ENCODE data around the gene TLCD5.

GRCh38 chr11:120324932-120325810 is at the start of gene TLCD5:
- TF ChIP-seq POLR2A (IDR thresholded peaks at IDR 0.05), result peak in 1 of 2 donors; percentile 55
- TF ChIP-seq, protein P1, sequence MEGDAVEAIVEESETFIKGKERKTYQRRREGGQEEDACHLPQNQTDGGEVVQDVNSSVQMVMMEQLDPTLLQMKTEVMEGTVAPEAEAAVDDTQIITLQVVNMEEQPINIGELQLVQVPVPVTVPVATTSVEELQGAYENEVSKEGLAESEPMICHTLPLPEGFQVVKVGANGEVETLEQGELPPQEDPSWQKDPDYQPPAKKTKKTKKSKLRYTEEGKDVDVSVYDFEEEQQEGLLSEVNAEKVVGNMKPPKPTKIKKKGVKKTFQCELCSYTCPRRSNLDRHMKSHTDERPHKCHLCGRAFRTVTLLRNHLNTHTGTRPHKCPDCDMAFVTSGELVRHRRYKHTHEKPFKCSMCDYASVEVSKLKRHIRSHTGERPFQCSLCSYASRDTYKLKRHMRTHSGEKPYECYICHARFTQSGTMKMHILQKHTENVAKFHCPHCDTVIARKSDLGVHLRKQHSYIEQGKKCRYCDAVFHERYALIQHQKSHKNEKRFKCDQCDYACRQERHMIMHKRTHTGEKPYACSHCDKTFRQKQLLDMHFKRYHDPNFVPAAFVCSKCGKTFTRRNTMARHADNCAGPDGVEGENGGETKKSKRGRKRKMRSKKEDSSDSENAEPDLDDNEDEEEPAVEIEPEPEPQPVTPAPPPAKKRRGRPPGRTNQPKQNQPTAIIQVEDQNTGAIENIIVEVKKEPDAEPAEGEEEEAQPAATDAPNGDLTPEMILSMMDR (IDR thresholded peaks at IDR 0.05), result peak in 1 of 5 experiments; percentile 17

Data from tibial nerve (tissue), 3 donors.